ENCODE results near the gene DTNB.

Gene DTNB

DNA sequence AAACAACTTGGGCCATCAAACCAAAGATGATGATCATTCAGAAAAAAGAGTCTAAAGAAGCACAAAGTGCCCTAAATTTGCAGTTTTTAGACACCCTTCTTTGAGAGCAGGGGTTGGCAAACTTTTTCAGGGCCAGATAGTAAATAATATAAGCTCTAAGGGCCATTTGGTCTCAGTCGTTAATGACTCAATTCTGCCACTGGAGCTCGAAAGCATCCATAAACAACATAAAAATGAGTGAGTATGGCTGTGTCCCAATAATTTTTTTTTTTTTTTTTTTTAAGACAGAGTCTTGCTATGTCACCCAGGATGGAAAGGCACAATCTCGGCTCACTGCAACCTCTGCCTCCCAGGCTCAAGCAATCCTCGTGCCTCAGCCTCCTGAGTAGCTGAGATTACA is 152.3 kb downstream of the DTNB start:
- H3K36me3 ChIP-seq (ENCODE audit: control insufficient read depth, insufficient read depth, low read length, severe bottlenecking): no peaks in the 10 kb centered on the region
- peaks cover 12% of the 10 kb centered on the region for H3K4me1 ChIP-seq (ENCODE audit: control insufficient read depth, insufficient read depth, low read length)
- no peak overlapping the region for H3K4me3 ChIP-seq (ENCODE audit: low read length)
- DNase-seq (ENCODE audit: low read depth): no peak
- no peaks in the 10 kb centered on the region for H3K9me3 ChIP-seq (ENCODE audit: control insufficient read depth, low read length)
- H3K27me3 ChIP-seq (replicated peaks; ENCODE audit: control insufficient read depth, insufficient read depth, low read length): no peaks in the 10 kb centered on the region
- no peak overlapping the region for H3K9ac ChIP-seq (ENCODE audit: low read length)

- no peaks in the 10 kb centered on the region for H3K36me3 ChIP-seq (ENCODE audit: control insufficient read depth, insufficient read depth, low read length, severe bottlenecking)
- H3K9ac ChIP-seq (ENCODE audit: low read length): no peak overlapping the region
- no peak overlapping the region for H3K4me3 ChIP-seq (ENCODE audit: low read length)
- H3K27me3 ChIP-seq (replicated peaks; ENCODE audit: control insufficient read depth, insufficient read depth, low read length): no peaks in the 10 kb centered on the region
- no peaks in the 10 kb centered on the region for H3K9me3 ChIP-seq (ENCODE audit: control insufficient read depth, low read length)
- peaks cover 12% of the 10 kb centered on the region for H3K4me1 ChIP-seq (ENCODE audit: control insufficient read depth, insufficient read depth, low read length)
- DNase-seq (ENCODE audit: low read depth): peak; percentile 31
Measured at GRCh38 chr2:25517701-25518100, 155.7 kb downstream of the DTNB start.

- no peaks in the 10 kb centered on the region for H3K36me3 ChIP-seq (ENCODE audit: control insufficient read depth, insufficient read depth, low read length, severe bottlenecking)
- no peak overlapping the region for H3K4me3 ChIP-seq (ENCODE audit: low read length)
- peaks cover 7% of the 10 kb centered on the region for H3K4me1 ChIP-seq (ENCODE audit: control insufficient read depth, insufficient read depth, low read length)
- no peaks in the 10 kb centered on the region for H3K9me3 ChIP-seq (ENCODE audit: control insufficient read depth, low read length)
- H3K27me3 ChIP-seq (replicated peaks; ENCODE audit: control insufficient read depth, insufficient read depth, low read length): no peaks in the 10 kb centered on the region
- DNase-seq (ENCODE audit: low read depth): no peak
- no peak overlapping the region for H3K9ac ChIP-seq (ENCODE audit: low read length)
Measured at GRCh38 chr2:25514043-25514637, 159.2 kb downstream of the DTNB start.

- no peaks in the 10 kb centered on the region for H3K27me3 ChIP-seq (replicated peaks; ENCODE audit: control insufficient read depth, insufficient read depth, low read length)
- H3K9ac ChIP-seq (ENCODE audit: low read length): no peak overlapping the region
- H3K4me1 ChIP-seq (ENCODE audit: control insufficient read depth, insufficient read depth, low read length): peaks cover 7% of the 10 kb centered on the region
- H3K9me3 ChIP-seq (ENCODE audit: control insufficient read depth, low read length): no peaks in the 10 kb centered on the region
- no peaks in the 10 kb centered on the region for H3K36me3 ChIP-seq (ENCODE audit: control insufficient read depth, insufficient read depth, low read length, severe bottlenecking)
- no peak overlapping the region for H3K4me3 ChIP-seq (ENCODE audit: low read length)
- DNase-seq (ENCODE audit: low read depth): no peak
Measured at GRCh38 chr2:25512707-25513106, 160.7 kb downstream of the DTNB start.

- no peaks in the 10 kb centered on the region for H3K9me3 ChIP-seq (ENCODE audit: control insufficient read depth, low read length)
- no peak overlapping the region for H3K4me3 ChIP-seq (ENCODE audit: low read length)
- no peak overlapping the region for H3K9ac ChIP-seq (ENCODE audit: low read length)
- no peaks in the 10 kb centered on the region for H3K27me3 ChIP-seq (replicated peaks; ENCODE audit: control insufficient read depth, insufficient read depth, low read length)
- H3K4me1 ChIP-seq (ENCODE audit: control insufficient read depth, insufficient read depth, low read length): no peaks in the 10 kb centered on the region
- H3K36me3 ChIP-seq (ENCODE audit: control insufficient read depth, insufficient read depth, low read length, severe bottlenecking): no peaks in the 10 kb centered on the region
- DNase-seq (ENCODE audit: low read depth): no peak
Measured at GRCh38 chr2:25506226-25506625, 167.2 kb downstream of the DTNB start.

DNA sequence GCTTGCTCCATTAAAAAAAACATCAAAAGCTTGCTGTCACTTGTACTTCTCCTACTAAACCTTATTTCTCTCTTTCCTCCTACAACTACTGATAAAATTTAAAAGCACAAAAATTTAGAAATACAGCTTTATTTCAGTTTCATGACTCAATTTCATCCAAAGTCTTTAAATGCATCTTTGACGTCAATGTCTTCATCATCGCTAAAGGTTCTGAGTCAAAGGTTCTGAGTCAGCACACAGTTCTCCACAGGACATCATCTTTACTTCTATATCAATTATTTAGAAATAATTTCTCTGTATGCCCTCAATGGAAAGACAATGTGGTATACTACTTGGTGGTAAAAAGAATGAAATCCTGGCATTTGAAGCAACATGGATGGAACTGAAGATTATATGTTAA is 167.8 kb downstream of the DTNB start:
- H3K27me3 ChIP-seq (replicated peaks; ENCODE audit: control insufficient read depth, insufficient read depth, low read length): no peaks in the 10 kb centered on the region
- H3K9me3 ChIP-seq (ENCODE audit: control insufficient read depth, low read length): no peaks in the 10 kb centered on the region
- H3K4me1 ChIP-seq (ENCODE audit: control insufficient read depth, insufficient read depth, low read length): no peaks in the 10 kb centered on the region
- H3K4me3 ChIP-seq (ENCODE audit: low read length): no peak overlapping the region
- H3K9ac ChIP-seq (ENCODE audit: low read length): no peak overlapping the region
- no peaks in the 10 kb centered on the region for H3K36me3 ChIP-seq (ENCODE audit: control insufficient read depth, insufficient read depth, low read length, severe bottlenecking)
- no peak for DNase-seq (ENCODE audit: low read depth)

DNA sequence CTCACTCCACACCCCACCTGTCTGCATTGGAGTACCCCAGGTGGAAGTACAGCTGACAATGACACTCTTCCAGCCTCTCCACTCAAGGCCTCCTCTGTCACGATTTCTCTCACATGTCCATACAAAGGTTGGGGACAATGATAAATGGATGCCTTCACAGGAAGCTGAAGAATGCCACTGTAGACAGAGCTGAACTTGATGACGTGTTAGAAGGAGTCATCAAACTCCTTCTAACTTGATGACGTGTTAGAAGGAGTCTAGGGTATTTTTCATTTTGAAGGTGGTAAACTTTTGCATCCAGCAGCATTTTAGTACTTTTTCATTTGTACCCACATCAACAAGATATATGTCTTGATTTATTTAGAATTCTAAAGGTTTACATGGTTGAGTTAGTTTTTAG is 168.2 kb downstream of the DTNB start:
- DNase-seq (ENCODE audit: low read depth): no peak
- H3K4me3 ChIP-seq (ENCODE audit: low read length): no peak overlapping the region
- H3K9ac ChIP-seq (ENCODE audit: low read length): no peak overlapping the region
- no peaks in the 10 kb centered on the region for H3K36me3 ChIP-seq (ENCODE audit: control insufficient read depth, insufficient read depth, low read length, severe bottlenecking)
- no peaks in the 10 kb centered on the region for H3K27me3 ChIP-seq (replicated peaks; ENCODE audit: control insufficient read depth, insufficient read depth, low read length)
- no peaks in the 10 kb centered on the region for H3K4me1 ChIP-seq (ENCODE audit: control insufficient read depth, insufficient read depth, low read length)
- no peaks in the 10 kb centered on the region for H3K9me3 ChIP-seq (ENCODE audit: control insufficient read depth, low read length)

- Histone ChIP-seq H3K4me3 (ENCODE audit: low read length) (no peak overlapping the region), H3K9ac (ENCODE audit: low read length) (no peak overlapping the region), H3K9me3 (ENCODE audit: control insufficient read depth, low read length) (no peaks in the 10 kb centered on the region), H3K27me3 (replicated peaks; ENCODE audit: control insufficient read depth, insufficient read depth, low read length) (no peaks in the 10 kb centered on the region), H3K4me1 (ENCODE audit: control insufficient read depth, insufficient read depth, low read length) (no peaks in the 10 kb centered on the region), H3K36me3 (ENCODE audit: control insufficient read depth, insufficient read depth, low read length, severe bottlenecking) (no peaks in the 10 kb centered on the region)
- no peak for DNase-seq (ENCODE audit: low read depth)
Measured at GRCh38 chr2:25504266-25504665, 169.1 kb downstream of the DTNB start.

DNA sequence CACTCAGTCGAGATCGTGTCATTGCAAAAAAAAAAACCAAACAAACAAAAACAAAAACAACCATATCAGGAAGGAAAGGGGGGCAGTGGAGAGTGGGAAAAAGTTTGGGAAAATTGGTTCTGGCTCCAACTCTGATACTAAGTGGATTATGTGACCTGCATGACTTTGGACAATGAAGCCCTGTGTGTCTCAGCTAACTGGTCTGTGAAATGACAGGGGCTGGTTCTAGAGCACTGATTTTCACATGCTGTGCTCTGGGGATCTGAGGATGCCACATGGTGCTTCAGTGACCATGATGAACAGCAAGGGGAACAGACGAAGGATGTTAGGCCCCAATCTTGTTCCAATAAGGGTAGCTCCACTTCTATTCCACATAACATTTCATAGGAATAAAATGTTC is 174.2 kb downstream of the DTNB start:
- H3K36me3 ChIP-seq (ENCODE audit: control insufficient read depth, insufficient read depth, low read length, severe bottlenecking): no peaks in the 10 kb centered on the region
- H3K27me3 ChIP-seq (replicated peaks; ENCODE audit: control insufficient read depth, insufficient read depth, low read length): no peaks in the 10 kb centered on the region
- no peak overlapping the region for H3K9ac ChIP-seq (ENCODE audit: low read length)
- no peaks in the 10 kb centered on the region for H3K4me1 ChIP-seq (ENCODE audit: control insufficient read depth, insufficient read depth, low read length)
- H3K9me3 ChIP-seq (ENCODE audit: control insufficient read depth, low read length): no peaks in the 10 kb centered on the region
- no peak overlapping the region for H3K4me3 ChIP-seq (ENCODE audit: low read length)
- DNase-seq (ENCODE audit: low read depth): no peak

DNA sequence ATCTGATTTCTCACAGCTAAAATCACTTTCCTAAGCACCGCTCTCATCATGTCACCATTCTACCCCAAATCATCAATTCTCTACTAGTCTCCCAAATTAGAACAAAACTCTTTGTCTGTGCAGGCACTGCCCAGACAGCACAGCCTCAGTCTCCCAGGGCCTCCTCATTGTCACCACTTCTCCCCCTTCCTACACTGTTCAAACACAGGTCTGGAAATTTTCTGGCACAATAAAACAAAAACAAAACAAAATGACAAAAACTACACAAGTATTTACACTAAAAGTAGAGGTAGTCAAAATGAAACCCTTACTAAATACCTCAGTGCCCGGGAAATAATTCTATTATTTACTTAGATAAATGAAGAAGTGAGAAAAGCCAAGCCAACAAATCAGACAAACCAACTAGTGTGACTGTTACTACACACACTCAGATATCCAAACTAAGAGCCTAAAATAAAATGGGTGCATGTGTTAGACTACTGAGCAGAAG is 175.4 kb downstream of the DTNB start:
- Histone ChIP-seq H3K27me3 (replicated peaks; ENCODE audit: control insufficient read depth, insufficient read depth, low read length) (no peaks in the 10 kb centered on the region), H3K4me1 (ENCODE audit: control insufficient read depth, insufficient read depth, low read length) (no peaks in the 10 kb centered on the region), H3K9me3 (ENCODE audit: control insufficient read depth, low read length) (no peaks in the 10 kb centered on the region), H3K9ac (ENCODE audit: low read length) (no peak overlapping the region), H3K4me3 (ENCODE audit: low read length) (no peak overlapping the region), H3K36me3 (ENCODE audit: control insufficient read depth, insufficient read depth, low read length, severe bottlenecking) (no peaks in the 10 kb centered on the region)
- DNase-seq (ENCODE audit: low read depth): no peak

DNA sequence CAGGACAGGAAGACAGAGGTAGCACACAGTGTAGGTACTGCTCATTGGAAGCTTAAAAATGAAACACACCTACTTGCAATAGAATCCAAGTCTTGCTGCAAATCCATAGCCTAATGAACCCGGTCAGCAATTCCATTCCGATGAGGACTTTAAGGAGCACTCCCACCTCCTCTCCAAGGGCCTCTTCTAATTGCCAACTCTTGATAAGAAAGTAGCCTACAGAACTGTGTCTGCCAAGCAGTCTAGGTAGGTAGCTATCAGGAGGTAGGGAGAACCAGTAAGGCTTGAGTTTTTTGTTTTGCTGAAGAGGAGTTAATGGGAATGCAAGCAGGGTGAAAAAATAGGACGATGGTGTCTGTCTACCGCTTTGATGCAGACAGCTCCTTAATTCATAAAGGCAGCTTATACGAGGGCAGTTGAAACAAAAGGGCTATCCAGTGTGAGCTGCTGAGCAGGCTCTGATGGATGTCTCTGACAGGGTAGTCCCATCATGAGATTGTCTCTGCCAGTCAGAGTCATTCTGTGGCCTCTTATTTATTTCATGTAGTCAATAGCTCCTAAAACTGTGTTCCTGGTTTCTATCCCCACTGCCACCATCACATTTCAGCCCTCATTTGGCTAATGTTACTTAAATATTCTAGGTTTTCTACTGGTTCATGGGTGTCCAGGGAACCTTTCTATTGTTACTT is 176.0 kb downstream of the DTNB start:
- Histone ChIP-seq H3K36me3 (ENCODE audit: control insufficient read depth, insufficient read depth, low read length, severe bottlenecking) (no peaks in the 10 kb centered on the region), H3K4me1 (ENCODE audit: control insufficient read depth, insufficient read depth, low read length) (no peaks in the 10 kb centered on the region), H3K9me3 (ENCODE audit: control insufficient read depth, low read length) (no peaks in the 10 kb centered on the region), H3K9ac (ENCODE audit: low read length) (no peak overlapping the region), H3K4me3 (ENCODE audit: low read length) (no peak overlapping the region), H3K27me3 (replicated peaks; ENCODE audit: control insufficient read depth, insufficient read depth, low read length) (no peaks in the 10 kb centered on the region)
- no peak for DNase-seq (ENCODE audit: low read depth)

GRCh38 chr2:25494616-25495015 is 178.8 kb downstream of the DTNB start:
- H3K4me1 ChIP-seq (ENCODE audit: control insufficient read depth, insufficient read depth, low read length): peaks cover 5% of the 10 kb centered on the region
- no peaks in the 10 kb centered on the region for H3K27me3 ChIP-seq (replicated peaks; ENCODE audit: control insufficient read depth, insufficient read depth, low read length)
- H3K36me3 ChIP-seq (ENCODE audit: control insufficient read depth, insufficient read depth, low read length, severe bottlenecking): no peaks in the 10 kb centered on the region
- no peak overlapping the region for H3K4me3 ChIP-seq (ENCODE audit: low read length)
- peak; percentile 71 for DNase-seq (ENCODE audit: low read depth)
- H3K9ac ChIP-seq (ENCODE audit: low read length): no peak overlapping the region
- no peaks in the 10 kb centered on the region for H3K9me3 ChIP-seq (ENCODE audit: control insufficient read depth, low read length)

Data from adipocyte (in vitro differentiated cells).